ENCODE measurements around the gene FSD2. TPM values are rescaled to one million over a fixed set of nuclear protein-coding genes. Genes with fewer than 3 reads are reported as not detected.

Gene FSD2
- polyA plus RNA-seq, 1 experiment: not detected

- Histone ChIP-seq H3K36me3 (ENCODE audit: control insufficient read depth, insufficient read depth, low read length) (no peaks in the 10 kb centered on the region), H3K4me3 (ENCODE audit: low read depth, low read length) (no peak overlapping the region), H3K27me3 (ENCODE audit: control insufficient read depth, insufficient read depth, low read length) (no peaks in the 10 kb centered on the region)
- no peak for DNase-seq (ENCODE audit: low read depth)
- POLR2A ChIA-PET: no interaction called here
- TF ChIP-seq CTCF (IDR thresholded peaks at IDR 0.05; ENCODE audit: insufficient read depth, low read depth, low read length): no peak
- CTCF ChIA-PET: interaction anchor here (1.5 kb wide), 1 partner anchor 149 kb away, joined by 6 read pairs; no protein-coding TSS in a partner anchor
These were observed 44.9 kb upstream of the FSD2 start for GRCh38 chr15:82850731-82851130.

GRCh38 chr15:82849556-82850512, 44.0 kb upstream of the FSD2 start:
- ChIA-PET CTCF (interaction anchor here (0.6 to 1.5 kb wide), 5 partner anchors 15 to 150 kb away, joined by 3 to 6 read pairs (median 4); no protein-coding TSS in a partner anchor), POLR2A (no interaction called here)
- Histone ChIP-seq H3K27me3 (ENCODE audit: control insufficient read depth, insufficient read depth, low read length) (no peaks in the 10 kb centered on the region), H3K36me3 (ENCODE audit: control insufficient read depth, insufficient read depth, low read length) (no peaks in the 10 kb centered on the region), H3K4me3 (ENCODE audit: low read depth, low read length) (no peak overlapping the region)
- TF ChIP-seq CTCF (IDR thresholded peaks at IDR 0.05; ENCODE audit: insufficient read depth, low read depth, low read length): peak; percentile 67
- DNase-seq (ENCODE audit: low read depth): peak; percentile 18

GRCh38 chr15:82848241-82848993, 42.5 kb upstream of the FSD2 start:
- Histone ChIP-seq H3K4me3 (ENCODE audit: low read depth, low read length) (no peak overlapping the region), H3K27me3 (ENCODE audit: control insufficient read depth, insufficient read depth, low read length) (no peaks in the 10 kb centered on the region), H3K36me3 (ENCODE audit: control insufficient read depth, insufficient read depth, low read length) (no peaks in the 10 kb centered on the region)
- no peak for DNase-seq (ENCODE audit: low read depth)
- ChIA-PET CTCF (interaction anchor here (1.1 to 1.4 kb wide), 4 partner anchors 12 to 152 kb away, joined by 3 to 4 read pairs (median 4); no protein-coding TSS in a partner anchor), POLR2A (no interaction called here)
- no peak for TF ChIP-seq CTCF (IDR thresholded peaks at IDR 0.05; ENCODE audit: insufficient read depth, low read depth, low read length)

GRCh38 chr15:82847703-82848102, 41.8 kb upstream of the FSD2 start:
- no peak overlapping the region for H3K4me3 ChIP-seq (ENCODE audit: low read depth, low read length)
- no peak for DNase-seq (ENCODE audit: low read depth)
- POLR2A ChIA-PET: no interaction called here
- no peaks in the 10 kb centered on the region for H3K36me3 ChIP-seq (ENCODE audit: control insufficient read depth, insufficient read depth, low read length)
- TF ChIP-seq CTCF (IDR thresholded peaks at IDR 0.05; ENCODE audit: insufficient read depth, low read depth, low read length): no peak
- CTCF ChIA-PET: interaction anchor here (1.1 kb wide), 2 partner anchors 11 to 153 kb away, joined by 3 read pairs; no protein-coding TSS in a partner anchor
- H3K27me3 ChIP-seq (ENCODE audit: control insufficient read depth, insufficient read depth, low read length): no peaks in the 10 kb centered on the region

- POLR2A ChIA-PET: no interaction called here
- Histone ChIP-seq H3K27me3 (ENCODE audit: control insufficient read depth, insufficient read depth, low read length) (no peaks in the 10 kb centered on the region), H3K36me3 (ENCODE audit: control insufficient read depth, insufficient read depth, low read length) (no peaks in the 10 kb centered on the region), H3K4me3 (ENCODE audit: low read depth, low read length) (no peak overlapping the region)
- TF ChIP-seq CTCF (IDR thresholded peaks at IDR 0.05; ENCODE audit: insufficient read depth, low read depth, low read length): no peak
- no peak for DNase-seq (ENCODE audit: low read depth)
- CTCF ChIA-PET: interaction anchor here (0.8 kb wide), 1 partner anchor 155 kb away, joined by 3 read pairs; no protein-coding TSS in a partner anchor
These were observed 40.8 kb upstream of the FSD2 start for GRCh38 chr15:82846621-82847020.

Data from BJ (cell line).